Stimulated activated CD4-positive, alpha-beta T cell treated with anti-CD3 and anti-CD28 coated beads, Interleukin-4, amount 100 ng/mL, for 4 hours (primary cell): ENCODE data around the gene PRG3.

ENCODE experiments used
- DNase-seq, 2 experiments: peaks; one replicate each; pipeline ENCODE4 v3.0.0-alpha.2; 2020

Gene PRG3

GRCh38 chr11:57336111-57336666, 44.8 kb downstream of the PRG3 start:
- peak in 1 of 2 experiments; percentile 20 for DNase-seq

GRCh38 chr11:57335343-57336110, 45.4 kb downstream of the PRG3 start, which contains the start of gene SSRP1:
Gene SSRP1 (minus strand): TSS chr11:57335892. CDS start chr11:57335121, 771 bp downstream.
- peak; percentile 82 to 88 for DNase-seq

GRCh38 chr11:57335023-57335342, 46.0 kb downstream of the PRG3 start:
- no peak for DNase-seq

GRCh38 chr11:57332694-57333440, 48.1 kb downstream of the PRG3 start:
- DNase-seq: no peak

GRCh38 chr11:57331720-57332119, 49.2 kb downstream of the PRG3 start:
- no peak for DNase-seq

GRCh38 chr11:57330029-57330428, 50.9 kb downstream of the PRG3 start:
- no peak for DNase-seq

GRCh38 chr11:57327721-57328120, 53.2 kb downstream of the PRG3 start:
- DNase-seq: no peak
